HuH-7 (cell line): ENCODE measurements around the gene PER1.

Experiments used
- DNase-seq: peaks from one replicate; pipeline ENCODE4 v3.0.0; 2011; ENCODE audit warnings: low spot score

The PER1 gene

GRCh38 chr17:8096541-8096940 is 55.7 kb downstream of the PER1 start:
- DNase-seq, result no peak

GRCh38 chr17:8095361-8095760 is 56.8 kb downstream of the PER1 start:
- no peak for DNase-seq

- DNase-seq, result no peak
Measured at GRCh38 chr17:8091033-8091687, 61.0 kb downstream of the PER1 start.
